GM15510 (cell line): ENCODE data around the gene KHNYN.

Experiments used
- POLR2A ChIP-seq: IDR thresholded peaks from 3 replicates; pipeline ENCODE4 v1.6.1; 2011; ENCODE audit warnings: borderline replicate concordance; ENCODE audit not compliant: insufficient read length; ENCODE audit errors: extremely low read depth

KHNYN gene

GRCh38 chr14:24436355-24437019, 6.7 kb downstream of the KHNYN start:
- TF ChIP-seq POLR2A: no peak

GRCh38 chr14:24437020-24437735, 7.4 kb downstream of the KHNYN start:
- TF ChIP-seq POLR2A: no peak

- no peak for TF ChIP-seq POLR2A
Measured at GRCh38 chr14:24437736-24438067, 7.9 kb downstream of the KHNYN start.

GRCh38 chr14:24438223-24439097, 8.7 kb downstream of the KHNYN start:
- no peak for TF ChIP-seq POLR2A

GRCh38 chr14:24439257-24439656, 9.5 kb downstream of the KHNYN start:
- TF ChIP-seq POLR2A: no peak

- no peak for TF ChIP-seq POLR2A
Measured at GRCh38 chr14:24439830-24440605, 10.3 kb downstream of the KHNYN start.

- TF ChIP-seq POLR2A: no peak
Measured at GRCh38 chr14:24440606-24441399, 11.0 kb downstream of the KHNYN start.

- no peak for TF ChIP-seq POLR2A
Measured at GRCh38 chr14:24441485-24441884, 11.7 kb downstream of the KHNYN start.

- no peak for TF ChIP-seq POLR2A
Measured at GRCh38 chr14:24441904-24442239, 12.1 kb downstream of the KHNYN start.

- TF ChIP-seq POLR2A: peak; percentile 79
Measured at GRCh38 chr14:24442240-24443052, 12.7 kb downstream of the KHNYN start, which contains the start of gene SDR39U1. Gene SDR39U1 (minus strand): TSS chr14:24442776. CDS start chr14:24442769, 7 bp downstream.

GRCh38 chr14:24443053-24443665, 13.4 kb downstream of the KHNYN start:
- no peak for TF ChIP-seq POLR2A

- TF ChIP-seq POLR2A: no peak
Measured at GRCh38 chr14:24456980-24457379, 27.2 kb downstream of the KHNYN start.

GRCh38 chr14:24458736-24459135, 29.0 kb downstream of the KHNYN start:
- no peak for TF ChIP-seq POLR2A
